ENCODE data around the gene IFI44L. TPM values are rescaled to one million over a fixed set of nuclear protein-coding genes. Genes with fewer than 3 reads are reported as not detected.

IFI44L gene
- total RNA-seq, 1 donor from 2014 or later: 4.7 TPM

DNA sequence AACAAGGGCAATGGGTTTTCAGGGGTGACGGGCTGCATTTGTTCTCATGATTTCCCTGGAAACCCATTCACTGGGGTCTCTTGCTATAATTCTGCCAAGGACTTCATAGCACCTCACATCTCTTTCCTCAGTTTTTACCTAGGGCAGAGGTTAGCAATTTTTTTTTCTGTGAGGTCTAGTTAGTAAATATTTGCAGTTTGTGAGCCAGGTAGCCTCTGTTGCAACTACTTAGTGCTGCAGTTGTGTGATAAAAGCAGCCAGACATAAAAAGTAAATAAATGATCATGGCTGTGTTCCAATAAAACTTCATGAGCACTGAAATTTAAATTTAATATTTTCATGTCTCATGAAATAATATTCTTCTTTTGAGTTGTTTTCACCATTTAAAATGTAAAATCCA, 67.1 kb downstream of the IFI44L start:
- DNase-seq (ENCODE audit: low read depth, low spot score): no peak

GRCh38 chr1:78687914-78688313, 67.7 kb downstream of the IFI44L start:
- DNase-seq (ENCODE audit: low read depth, low spot score): no peak

DNA sequence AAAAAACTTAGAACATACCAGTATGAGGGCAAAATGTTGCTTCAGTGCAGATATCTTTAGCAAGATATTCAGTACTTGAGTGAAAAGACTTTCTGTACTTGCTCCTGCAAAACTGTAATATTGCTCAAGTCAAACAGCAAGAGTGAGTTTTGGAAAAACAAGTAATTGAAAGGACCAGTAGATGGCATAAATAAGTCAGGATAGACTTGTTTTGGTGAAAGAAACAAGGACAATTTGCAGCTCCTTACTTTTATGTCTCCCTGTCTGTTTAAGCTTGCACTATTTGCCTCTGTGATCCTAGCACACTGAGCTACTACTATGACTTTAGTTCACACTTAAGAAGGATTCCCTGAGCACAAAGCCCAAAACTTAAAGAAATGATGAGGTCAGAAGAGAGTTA, 68.4 kb downstream of the IFI44L start:
- DNase-seq (ENCODE audit: low read depth, low spot score): no peak

GRCh38 chr1:78690516-78690915, 70.3 kb downstream of the IFI44L start:
- no peak for DNase-seq (ENCODE audit: low read depth, low spot score)

DNA sequence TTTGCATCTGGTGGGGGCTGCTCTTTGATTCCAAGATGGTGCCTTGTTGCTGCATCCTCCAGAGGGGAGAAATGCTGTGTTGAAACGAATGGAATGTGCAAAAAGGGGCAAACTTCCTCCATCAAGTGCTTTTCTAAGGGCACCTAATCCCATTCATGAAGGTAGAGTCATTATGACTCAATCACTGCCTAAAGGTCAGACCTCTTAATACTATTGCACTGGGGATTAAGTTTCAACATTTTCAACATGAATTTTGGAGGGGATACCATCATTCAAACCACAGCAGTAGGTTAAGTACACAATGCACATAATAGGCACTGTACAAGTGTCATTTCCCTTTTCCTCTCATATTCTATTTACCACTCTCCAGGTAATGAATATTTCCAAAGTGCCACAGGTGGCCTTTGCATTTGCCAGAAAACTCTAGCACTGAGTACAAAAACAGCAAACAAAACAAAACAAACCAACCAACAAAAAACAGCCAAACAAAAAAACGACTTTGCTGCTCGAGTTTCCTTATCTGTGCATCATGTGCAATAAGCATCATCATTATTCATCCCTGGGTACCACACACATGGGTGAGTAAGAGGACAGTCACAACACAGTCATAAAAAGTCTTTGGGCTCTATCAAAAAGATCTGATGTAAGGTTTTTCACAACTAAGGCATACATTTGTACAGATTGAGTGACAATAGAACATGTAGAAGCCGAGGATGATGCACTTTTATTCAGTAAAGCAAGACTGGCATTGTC, 71.9 kb downstream of the IFI44L start:
- no peak for DNase-seq (ENCODE audit: low read depth, low spot score)

Other genes with a start within 250 kb of the IFI44L start
- gene PTGFR, start 129.5 kb upstream of the IFI44L start, total RNA-seq: 0.13 and 0.18 TPM in 2 replicates
- gene IFI44, start 29.4 kb downstream of the IFI44L start, total RNA-seq: 18.1 and 35.6 TPM in 2 replicates

All from pulmonary artery endothelial cell (primary cell).